Measurements from ENCODE around the gene ZBTB7A. TPM values are rescaled to one million over a fixed set of nuclear protein-coding genes. Genes with fewer than 3 reads are reported as not detected.
"Not testable (repeated sequence)": the region's sequence is repeated elsewhere in the genome, so short reads cannot be mapped to it uniquely, and the experiment has no call there.

ZBTB7A gene
- total RNA-seq, 2 donors from 2014 or later = 77.1 to 87.3 TPM

- intact Hi-C loops (cut with DNase I) = no loop called here
- no peak for DNase-seq (ENCODE audit: low spot score)
- no peaks in the 10 kb centered on the region for H3K27me3 ChIP-seq (replicated peaks; ENCODE audit: insufficient read depth)
- no peak overlapping the region for H3K27ac ChIP-seq
- H3K36me3 ChIP-seq = peaks cover 3 to 9% of the 10 kb centered on the region in 2 donors
- H3K9me3 ChIP-seq = no peaks in the 10 kb centered on the region
- H3K4me1 ChIP-seq (replicated peaks) = peaks cover 36% of the 10 kb centered on the region
- H3K4me3 ChIP-seq = no peak overlapping the region
- 50% methylated on average over 14 of the region's 14 CpGs for WGBS
- TF ChIP-seq POLR2A (IDR thresholded peaks at IDR 0.05) (no peak), CTCF (IDR thresholded peaks at IDR 0.05) (no peak), POLR2AphosphoS5 (IDR thresholded peaks at IDR 0.05) (no peak)
These were observed 55.9 kb downstream of the ZBTB7A start for GRCh38 chr19:4010808-4011110.

GRCh38 chr19:4009990-4010807, 56.5 kb downstream of the ZBTB7A start:
- TF ChIP-seq POLR2AphosphoS5 (IDR thresholded peaks at IDR 0.05) (no peak), CTCF (IDR thresholded peaks at IDR 0.05) (no peak), POLR2A (IDR thresholded peaks at IDR 0.05) (no peak)

GRCh38 chr19:4007836-4008539, 58.7 kb downstream of the ZBTB7A start:
- no peaks in the 10 kb centered on the region for H3K36me3 ChIP-seq
- no peaks in the 10 kb centered on the region for H3K9me3 ChIP-seq
- intact Hi-C loops (cut with DNase I) = no loop called here
- no peak for DNase-seq (ENCODE audit: low spot score)
- H3K4me1 ChIP-seq (replicated peaks) = peaks cover 30% of the 10 kb centered on the region
- 0% methylated on average over 37 of the region's 55 CpGs for WGBS
- H3K27me3 ChIP-seq (replicated peaks; ENCODE audit: insufficient read depth) = no peaks in the 10 kb centered on the region
- H3K4me3 ChIP-seq = peak overlapping the region; percentile 98 to 100
- peak overlapping the region; percentile 80 to 94 for H3K27ac ChIP-seq
- no peak for TF ChIP-seq POLR2A (IDR thresholded peaks at IDR 0.05)
- TF ChIP-seq CTCF (IDR thresholded peaks at IDR 0.05) = no peak
- no peak for TF ChIP-seq POLR2AphosphoS5 (IDR thresholded peaks at IDR 0.05)

More at GRCh38 chr19:4009990-4010807, 56.5 kb downstream of the ZBTB7A start:
- WGBS = 41% methylated on average over 24 of the region's 24 CpGs
- intact Hi-C loops (cut with DNase I) = no loop called here
- Histone ChIP-seq H3K27me3 (replicated peaks; ENCODE audit: insufficient read depth) (no peaks in the 10 kb centered on the region), H3K4me3 (no peak overlapping the region), H3K9me3 (no peaks in the 10 kb centered on the region), H3K36me3 (peaks cover 3 to 9% of the 10 kb centered on the region in 2 donors), H3K4me1 (replicated peaks) (peaks cover 30% of the 10 kb centered on the region), H3K27ac (peak overlapping the region; percentile 15 to 30)
- no peak for DNase-seq (ENCODE audit: low spot score)

GRCh38 chr19:4007021-4007835, 59.5 kb downstream of the ZBTB7A start, which contains the start of gene PIAS4:
TSS of gene PIAS4 (plus strand) at chr19:4007736. CDS start at chr19:4007761, 25 bp downstream.
- H3K4me3 ChIP-seq = peak within 1 kb of the TSS; percentile 98 to 100
- intact Hi-C loops (cut with DNase I) = no loop called here
- peak; percentile 94 for DNase-seq (ENCODE audit: low spot score)
- WGBS = under 1% methylated on average over 66 of the region's 91 CpGs
- H3K36me3 ChIP-seq = no peaks in the 10 kb centered on the region
- H3K27me3 ChIP-seq (replicated peaks; ENCODE audit: insufficient read depth) = no peaks in the 10 kb centered on the region
- H3K27ac ChIP-seq = peak within 1 kb of the TSS; percentile 84 to 94
- H3K9me3 ChIP-seq = no peaks in the 10 kb centered on the region
- TF ChIP-seq POLR2AphosphoS5 (IDR thresholded peaks at IDR 0.05) = peak; percentile 69
- TF ChIP-seq CTCF (IDR thresholded peaks at IDR 0.05) = peak in 2 of 4 experiments; percentile 37 to 49
- TF ChIP-seq POLR2A (IDR thresholded peaks at IDR 0.05) = peak; percentile 40
- H3K4me1 ChIP-seq (replicated peaks) = peaks cover 26% of the 10 kb centered on the region

- H3K4me1 ChIP-seq (replicated peaks) = peaks cover 18% of the 10 kb centered on the region
- H3K27ac ChIP-seq; H3K4me3 ChIP-seq; DNase-seq (ENCODE audit: low spot score); H3K27me3 ChIP-seq (replicated peaks; ENCODE audit: insufficient read depth); H3K9me3 ChIP-seq; intact Hi-C loops (cut with DNase I); H3K36me3 ChIP-seq: not testable (repeated sequence)
- 97% methylated on average over 9 of the region's 9 CpGs for WGBS
These were observed 61.3 kb downstream of the ZBTB7A start for GRCh38 chr19:4005436-4005835.

- H3K9me3 ChIP-seq; H3K27me3 ChIP-seq (replicated peaks; ENCODE audit: insufficient read depth); DNase-seq (ENCODE audit: low spot score); H3K4me1 ChIP-seq (replicated peaks); H3K36me3 ChIP-seq; H3K4me3 ChIP-seq; H3K27ac ChIP-seq; intact Hi-C loops (cut with DNase I): not testable (repeated sequence)
- WGBS = 86% methylated on average over 5 of the region's 5 CpGs
These were observed 65.9 kb downstream of the ZBTB7A start for GRCh38 chr19:4000798-4001197.

- H3K27me3 ChIP-seq (replicated peaks; ENCODE audit: insufficient read depth); intact Hi-C loops (cut with DNase I); DNase-seq (ENCODE audit: low spot score); H3K27ac ChIP-seq; H3K4me1 ChIP-seq (replicated peaks); H3K36me3 ChIP-seq; H3K4me3 ChIP-seq; H3K9me3 ChIP-seq: not testable (repeated sequence)
- 88% methylated on average over 28 of the region's 29 CpGs for WGBS
These were observed 67.9 kb downstream of the ZBTB7A start for GRCh38 chr19:3998667-3999412.
